GM20000 (cell line): Measurements from ENCODE around the gene LRRC26.
"Not testable (repeated sequence)": the region's sequence is repeated elsewhere in the genome, so short reads cannot be mapped to it uniquely, and the experiment has no call there.

Experiments
- DNase-seq: peaks from one replicate; pipeline ENCODE4 v3.0.0; 2012; ENCODE audit warnings: low spot score
- CTCF ChIP-seq: IDR thresholded peaks from 2 replicates; pipeline ENCODE4 v1.5.1; 2012; ENCODE audit warnings: mild to moderate bottlenecking, control low read depth; ENCODE audit errors: extremely low read depth, missing control alignments

Gene LRRC26

GRCh38 chr9:137139468-137140150, 30.2 kb downstream of the LRRC26 start:
- DNase-seq: no peak
- TF ChIP-seq CTCF: no peak

GRCh38 chr9:137138722-137139467, 31.0 kb downstream of the LRRC26 start, which contains the start of gene GRIN1:
Gene GRIN1, plus strand, starts transcription at chr9:137139154. Its CDS starts 333 bp downstream, at chr9:137139487.
- DNase-seq: peak; percentile 78
- TF ChIP-seq CTCF: no peak

- DNase-seq: no peak
- no peak for TF ChIP-seq CTCF
Observed at GRCh38 chr9:137138058-137138721, 31.7 kb downstream of the LRRC26 start.

- DNase-seq: no peak
- no peak for TF ChIP-seq CTCF
Observed at GRCh38 chr9:137136881-137137607, 32.8 kb downstream of the LRRC26 start.

- TF ChIP-seq CTCF: no peak
- DNase-seq: no peak
Observed at GRCh38 chr9:137136261-137136880, 33.5 kb downstream of the LRRC26 start.

- DNase-seq: not testable (repeated sequence)
Observed at GRCh38 chr9:137135154-137135553, 34.7 kb downstream of the LRRC26 start.

- DNase-seq: no peak
- no peak for TF ChIP-seq CTCF
Observed at GRCh38 chr9:137134191-137134590, 35.7 kb downstream of the LRRC26 start.
